Sigmoid colon (tissue), 7 donors: ENCODE measurements around the gene PCBD1. TPM values are rescaled to one million over a fixed set of nuclear protein-coding genes. Genes with fewer than 3 reads are reported as not detected.

Experiments used
- DNase-seq: peaks from one replicate; pipeline ENCODE4 v3.0.0-alpha.2; 2019
- H3K27ac ChIP-seq, 4 donors: fragments of 200-600 bp; sonication (generic); one replicate each; pipeline ENCODE4 v1.5.1; 2016 to 2019; ENCODE audit warnings: mild to moderate bottlenecking in 1 of 4
- H3K27me3 ChIP-seq, 3 donors: fragments of 200-600 bp; sonication (generic); one replicate each; pipeline ENCODE4 v1.5.1; 2019; ENCODE audit warnings: mild to moderate bottlenecking in 1 of 3
- H3K36me3 ChIP-seq, 4 donors: fragments of 200-600 bp; sonication (generic); one replicate each; pipeline ENCODE4 v1.5.1; 2016 to 2019
- H3K4me1 ChIP-seq, 4 donors: fragments of 200-600 bp; sonication (generic); one replicate each; pipeline ENCODE4 v1.5.1; 2017 to 2019
- H3K4me3 ChIP-seq, 4 donors: fragments of 200-600 bp; sonication (generic); one replicate each; pipeline ENCODE4 v1.5.1; 2017 to 2019; ENCODE audit warnings: mild to moderate bottlenecking in 2 of 4, moderate library complexity in 1 of 4
- H3K9me3 ChIP-seq, 4 donors: fragments of 200-600 bp in 3 of 4; sonication (generic) in 3 of 4; one replicate each; pipeline versions ENCODE4 v1.5.1 to v1.6.1; 2013 to 2019
- EP300 ChIP-seq, 4 donors: sonication (generic); formaldehyde crosslinking; IDR thresholded peaks; one replicate each; pipeline ENCODE4 v1.6.1; 2017; ENCODE audit warnings: antibody characterized with exemption in 4 of 4
- POLR2A ChIP-seq, 2 donors: fragments of 450-650 bp; IDR thresholded peaks; one replicate each; pipeline ENCODE4 v1.6.1; 2016; ENCODE audit warnings: antibody characterized with exemption in 2 of 2, mild to moderate bottlenecking in 2 of 2, moderate library complexity in 2 of 2
- POLR2AphosphoS5 ChIP-seq, 4 donors: sonication (generic); formaldehyde crosslinking; IDR thresholded peaks; one replicate each; pipeline ENCODE4 v1.6.1; 2017; ENCODE audit warnings: antibody characterized with exemption in 4 of 4
- WGBS, 2 donors: extraction: QIAGEN DNeasy Blood & Tissue Kit; methylation state at CpG; one replicate each; pipeline ENCODE4 v1.1.7; 2013; 5-methylcytosine and 5-hydroxymethylcytosine counted together
- intact Hi-C: fragments of 100-400 bp; cut with DNase I; formaldehyde crosslinking; loops from one replicate; pipeline ENCODE4 v1.15.1; 2023
- polyA plus RNA-seq, 3 donors: library from polyadenylated mRNA; stranded (reverse); fragments of 200-250 nt; gene quantifications; one replicate each; pipeline ENCODE4 v1.2.3, GENCODE V29; 2013
- total RNA-seq, 4 donors: library from RNA; depleted of rRNA; stranded (reverse); fragments of >200 nt; gene quantifications; one replicate each; pipeline ENCODE4 v1.1.0, GENCODE V29; 2016
- TF ChIP-seq, protein P1 (sequence below), 4 experiments: fragments of 450-650 bp in 3 of 4; fragments of 200-600 bp in 1 of 4; IDR thresholded peaks; one replicate each; pipeline ENCODE4 v1.5.1; 2016 to 2019; ENCODE audit warnings: antibody characterized with exemption in 4 of 4, mild to moderate bottlenecking in 3 of 4, moderate library complexity in 2 of 4
- donor health status: healthy with polysubstance abuse.
- donor health status: Bipolar disorder and iron deficiency.
- donor health status: healthy.

The PCBD1 gene
- total and polyA plus RNA-seq, 7 donors, result 82.5 to 135 (median 98.1) TPM

DNA sequence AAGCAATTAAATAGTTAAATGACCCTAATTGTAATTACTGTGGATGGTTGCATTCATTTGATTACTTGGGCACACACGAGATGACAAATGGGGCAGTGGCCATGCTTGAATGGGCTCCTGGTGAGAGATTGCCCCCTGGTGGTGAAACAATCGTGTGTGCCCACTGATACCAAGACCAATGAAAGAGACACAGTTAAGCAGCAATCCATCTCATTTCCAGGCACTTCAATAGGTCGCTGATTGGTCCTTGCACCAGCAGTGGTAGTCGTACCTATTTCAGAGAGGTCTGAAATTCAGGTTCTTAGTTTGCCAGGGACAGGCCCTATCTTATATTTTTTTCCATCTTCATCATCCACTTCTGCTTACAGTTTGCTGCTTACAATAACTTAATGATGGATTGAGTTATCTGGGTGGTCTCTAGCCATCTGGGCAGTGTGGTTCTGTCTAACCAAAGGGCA, 8.3 kb downstream of the PCBD1 start:
- peaks cover 4 to 75% (median 32%) of the 10 kb centered on the region in 4 donors for H3K36me3 ChIP-seq
- TF ChIP-seq EP300 (IDR thresholded peaks at IDR 0.05) (no peak), POLR2AphosphoS5 (IDR thresholded peaks at IDR 0.05) (peak in 1 of 4 donors; percentile 7)
- TF ChIP-seq, protein P1, sequence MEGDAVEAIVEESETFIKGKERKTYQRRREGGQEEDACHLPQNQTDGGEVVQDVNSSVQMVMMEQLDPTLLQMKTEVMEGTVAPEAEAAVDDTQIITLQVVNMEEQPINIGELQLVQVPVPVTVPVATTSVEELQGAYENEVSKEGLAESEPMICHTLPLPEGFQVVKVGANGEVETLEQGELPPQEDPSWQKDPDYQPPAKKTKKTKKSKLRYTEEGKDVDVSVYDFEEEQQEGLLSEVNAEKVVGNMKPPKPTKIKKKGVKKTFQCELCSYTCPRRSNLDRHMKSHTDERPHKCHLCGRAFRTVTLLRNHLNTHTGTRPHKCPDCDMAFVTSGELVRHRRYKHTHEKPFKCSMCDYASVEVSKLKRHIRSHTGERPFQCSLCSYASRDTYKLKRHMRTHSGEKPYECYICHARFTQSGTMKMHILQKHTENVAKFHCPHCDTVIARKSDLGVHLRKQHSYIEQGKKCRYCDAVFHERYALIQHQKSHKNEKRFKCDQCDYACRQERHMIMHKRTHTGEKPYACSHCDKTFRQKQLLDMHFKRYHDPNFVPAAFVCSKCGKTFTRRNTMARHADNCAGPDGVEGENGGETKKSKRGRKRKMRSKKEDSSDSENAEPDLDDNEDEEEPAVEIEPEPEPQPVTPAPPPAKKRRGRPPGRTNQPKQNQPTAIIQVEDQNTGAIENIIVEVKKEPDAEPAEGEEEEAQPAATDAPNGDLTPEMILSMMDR (IDR thresholded peaks at IDR 0.05), result peak; percentile 75 to 95 (median 86)

GRCh38 chr10:70879207-70879606, 9.2 kb downstream of the PCBD1 start:
- H3K36me3 ChIP-seq, result peaks cover 0 to 68% (median 26%) of the 10 kb centered on the region in 4 donors
- no peak overlapping the region for H3K4me3 ChIP-seq
- no peak overlapping the region for H3K27ac ChIP-seq
- WGBS, 2 donors, result 25 to 76% methylated on average over 1 of the region's 1 CpG
- H3K27me3 ChIP-seq, result no peaks in the 10 kb centered on the region
- intact Hi-C loops, result no loop called here
- TF ChIP-seq, protein P1 (IDR thresholded peaks at IDR 0.05), result no peak
- TF ChIP-seq POLR2AphosphoS5 (IDR thresholded peaks at IDR 0.05), result no peak
- no peak for TF ChIP-seq EP300 (IDR thresholded peaks at IDR 0.05)
- no peaks in the 10 kb centered on the region for H3K9me3 ChIP-seq
- DNase-seq, result no peak
- H3K4me1 ChIP-seq, result no peaks in the 10 kb centered on the region

More for the DNA sequence above, 8.3 kb downstream of the PCBD1 start:
- no peak overlapping the region for H3K27ac ChIP-seq
- H3K4me3 ChIP-seq, result no peak overlapping the region
- 2 to 16% methylated on average over 4 of the region's 4 CpGs for WGBS, 2 donors
- intact Hi-C loops, result loop anchor here (1.0 to 10.0 kb wide), 3 partner anchors 65 to 425 kb away; partner anchors contain the start of gene SGPL1
- DNase-seq, result peak; percentile 84
- no peaks in the 10 kb centered on the region for H3K9me3 ChIP-seq
- H3K4me1 ChIP-seq, result no peaks in the 10 kb centered on the region
- no peaks in the 10 kb centered on the region for H3K27me3 ChIP-seq

GRCh38 chr10:70874061-70874460, 14.3 kb downstream of the PCBD1 start:
- 83 to 88% methylated on average over 7 of the region's 7 CpGs for WGBS, 2 donors
- Histone ChIP-seq H3K4me3 (no peak overlapping the region), H3K4me1 (no peaks in the 10 kb centered on the region), H3K36me3 (peaks cover 5 to 88% (median 28%) of the 10 kb centered on the region in 4 donors), H3K27me3 (no peaks in the 10 kb centered on the region), H3K9me3 (no peaks in the 10 kb centered on the region), H3K27ac (no peak overlapping the region)
- intact Hi-C loops, result no loop called here
- DNase-seq, result no peak
- TF ChIP-seq, protein P1 (IDR thresholded peaks at IDR 0.05), result no peak
- TF ChIP-seq POLR2AphosphoS5 (IDR thresholded peaks at IDR 0.05) (no peak), POLR2A (IDR thresholded peaks at IDR 0.05) (no peak), EP300 (IDR thresholded peaks at IDR 0.05) (no peak)

- no peak for DNase-seq
- TF ChIP-seq POLR2A (IDR thresholded peaks at IDR 0.05) (no peak), EP300 (IDR thresholded peaks at IDR 0.05) (no peak), POLR2AphosphoS5 (IDR thresholded peaks at IDR 0.05) (no peak)
- TF ChIP-seq, protein P1 (IDR thresholded peaks at IDR 0.05), result no peak
- peaks cover 5 to 84% (median 20%) of the 10 kb centered on the region in 4 donors for H3K36me3 ChIP-seq
- H3K9me3 ChIP-seq, result no peaks in the 10 kb centered on the region
- 68 to 93% methylated on average over 7 of the region's 7 CpGs for WGBS, 2 donors
- no peak overlapping the region for H3K4me3 ChIP-seq
- H3K27me3 ChIP-seq, result no peaks in the 10 kb centered on the region
- H3K27ac ChIP-seq, result no peak overlapping the region
- intact Hi-C loops, result no loop called here
- no peaks in the 10 kb centered on the region for H3K4me1 ChIP-seq
Observed at GRCh38 chr10:70872291-70872690, 16.1 kb downstream of the PCBD1 start.

DNA sequence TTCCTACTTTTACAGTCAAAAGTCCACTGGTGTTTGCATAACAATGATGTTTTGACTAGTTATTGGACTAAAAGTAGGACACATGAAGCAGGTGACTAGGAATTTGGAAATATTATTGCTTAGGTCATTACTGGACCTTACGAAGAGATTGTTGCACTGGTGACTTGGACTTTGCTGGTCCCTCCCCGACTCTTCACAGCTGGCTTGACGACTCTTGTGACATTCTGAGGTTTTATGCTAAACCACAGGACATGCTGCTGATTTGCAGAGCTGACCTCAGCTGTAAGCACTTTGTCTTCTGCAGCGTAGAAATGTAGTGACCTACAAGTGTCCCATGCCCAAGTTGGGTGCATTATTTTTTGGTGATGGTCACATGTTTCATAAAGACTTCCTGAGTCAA, 21.9 kb downstream of the PCBD1 start:
- no peaks in the 10 kb centered on the region for H3K27me3 ChIP-seq
- no peak overlapping the region for H3K27ac ChIP-seq
- no peak for DNase-seq
- intact Hi-C loops, result no loop called here
- WGBS, 2 donors, result 69 to 78% methylated on average over 4 of the region's 4 CpGs
- TF ChIP-seq EP300 (IDR thresholded peaks at IDR 0.05) (peak in 2 of 4 donors; percentile 55), POLR2AphosphoS5 (IDR thresholded peaks at IDR 0.05) (no peak), POLR2A (IDR thresholded peaks at IDR 0.05) (no peak)
- TF ChIP-seq, protein P1 (IDR thresholded peaks at IDR 0.05), result no peak
- no peaks in the 10 kb centered on the region for H3K4me1 ChIP-seq
- peaks cover 5 to 52% (median 9%) of the 10 kb centered on the region in 4 donors for H3K36me3 ChIP-seq
- no peaks in the 10 kb centered on the region for H3K9me3 ChIP-seq
- H3K4me3 ChIP-seq, result no peak overlapping the region
